CD1c-positive myeloid dendritic cell (primary cell): Measurements from ENCODE around the gene RBBP8NL.

Source experiments
- DNase-seq: peaks from one replicate; pipeline ENCODE4 v3.0.0-alpha.2; 2016; ENCODE audit errors: extremely low spot score

RBBP8NL gene

GRCh38 chr20:62422636-62423325 lies 4.6 kb downstream of the RBBP8NL start:
- no peak for DNase-seq

GRCh38 chr20:62421716-62421990 lies 5.7 kb downstream of the RBBP8NL start:
- DNase-seq, result no peak

- DNase-seq, result no peak
Measured at GRCh38 chr20:62420846-62421715, 6.3 kb downstream of the RBBP8NL start.

- no peak for DNase-seq
Measured at GRCh38 chr20:62419759-62420158, 7.6 kb downstream of the RBBP8NL start.

- DNase-seq, result no peak
Measured at GRCh38 chr20:62418709-62419487, 8.4 kb downstream of the RBBP8NL start.

- DNase-seq, result no peak
Measured at GRCh38 chr20:62417981-62418708, 9.2 kb downstream of the RBBP8NL start.

- no peak for DNase-seq
Measured at GRCh38 chr20:62416651-62417637, 10.4 kb downstream of the RBBP8NL start.

GRCh38 chr20:62415354-62416111 lies 11.8 kb downstream of the RBBP8NL start:
- DNase-seq, result no peak

GRCh38 chr20:62413896-62414481 lies 13.3 kb downstream of the RBBP8NL start:
- no peak for DNase-seq

GRCh38 chr20:62413025-62413570 lies 14.2 kb downstream of the RBBP8NL start:
- DNase-seq, result no peak

GRCh38 chr20:62412194-62413024 lies 14.9 kb downstream of the RBBP8NL start:
- no peak for DNase-seq

- no peak for DNase-seq
Measured at GRCh38 chr20:62411479-62412193, 15.7 kb downstream of the RBBP8NL start.

GRCh38 chr20:62410746-62411478 lies 16.4 kb downstream of the RBBP8NL start:
- no peak for DNase-seq

- DNase-seq, result peak; percentile 35
Measured at GRCh38 chr20:62409931-62410745, 17.2 kb downstream of the RBBP8NL start.

- DNase-seq, result no peak
Measured at GRCh38 chr20:62409086-62409853, 18.1 kb downstream of the RBBP8NL start.
